ENCODE data around the gene HS6ST1. TPM values are rescaled to one million over a fixed set of nuclear protein-coding genes. Genes with fewer than 3 reads are reported as not detected.
A peak's percentile ranks its signal among the peaks of the same experiment; 100 is the strongest.

HS6ST1 gene
- total RNA-seq, 3 donors from 2014 or later: 15.7 to 38.6 (median 29.8) TPM

GRCh38 chr2:128286905-128287779, 31.5 kb downstream of the HS6ST1 start:
- Histone ChIP-seq H3K4me1 (peaks cover 2 to 5% of the 10 kb centered on the region in 2 donors), H3K27me3 (no peaks in the 10 kb centered on the region), H3K36me3 (no peaks in the 10 kb centered on the region), H3K27ac (peak overlapping the region in 1 of 2 donors; percentile 44), H3K9me3 (no peaks in the 10 kb centered on the region), H3K4me3 (no peak overlapping the region)
- TF ChIP-seq POLR2A (IDR thresholded peaks at IDR 0.05) (no peak), CTCF (IDR thresholded peaks at IDR 0.05) (no peak), POLR2AphosphoS5 (IDR thresholded peaks at IDR 0.05) (no peak)
- no peak for DNase-seq (ENCODE audit: low spot score in 2 of 2)
- intact Hi-C loops (cut with DNase I; ENCODE audit: low total_unique reads): no loop called here

GRCh38 chr2:128286011-128286721, 32.5 kb downstream of the HS6ST1 start:
- intact Hi-C loops (cut with DNase I; ENCODE audit: low total_unique reads): no loop called here
- TF ChIP-seq POLR2AphosphoS5 (IDR thresholded peaks at IDR 0.05): no peak
- no peak for TF ChIP-seq POLR2A (IDR thresholded peaks at IDR 0.05)
- no peak for TF ChIP-seq CTCF (IDR thresholded peaks at IDR 0.05)
- no peaks in the 10 kb centered on the region for H3K36me3 ChIP-seq
- no peak overlapping the region for H3K27ac ChIP-seq
- peaks cover 6 to 8% of the 10 kb centered on the region in 2 donors for H3K4me1 ChIP-seq
- H3K9me3 ChIP-seq: no peaks in the 10 kb centered on the region
- DNase-seq (ENCODE audit: low spot score in 2 of 2): no peak
- H3K27me3 ChIP-seq: no peaks in the 10 kb centered on the region
- no peak overlapping the region for H3K4me3 ChIP-seq

- intact Hi-C loops (cut with DNase I; ENCODE audit: low total_unique reads): no loop called here
- H3K4me1 ChIP-seq: peaks cover 11% of the 10 kb centered on the region in 2 donors
- no peaks in the 10 kb centered on the region for H3K27me3 ChIP-seq
- H3K4me3 ChIP-seq: no peak overlapping the region
- TF ChIP-seq POLR2AphosphoS5 (IDR thresholded peaks at IDR 0.05) (no peak), POLR2A (IDR thresholded peaks at IDR 0.05) (no peak), CTCF (IDR thresholded peaks at IDR 0.05) (no peak)
- no peak for DNase-seq (ENCODE audit: low spot score in 2 of 2)
- peak overlapping the region in 1 of 2 donors; percentile 38 for H3K27ac ChIP-seq
- H3K36me3 ChIP-seq: no peaks in the 10 kb centered on the region
- H3K9me3 ChIP-seq: no peaks in the 10 kb centered on the region
These were observed 33.2 kb downstream of the HS6ST1 start for GRCh38 chr2:128285329-128285931.

GRCh38 chr2:128284841-128285240, 33.8 kb downstream of the HS6ST1 start:
- no peak overlapping the region for H3K27ac ChIP-seq
- intact Hi-C loops (cut with DNase I; ENCODE audit: low total_unique reads): no loop called here
- H3K4me1 ChIP-seq: peaks cover 11 to 13% of the 10 kb centered on the region in 2 donors
- H3K9me3 ChIP-seq: no peaks in the 10 kb centered on the region
- no peaks in the 10 kb centered on the region for H3K27me3 ChIP-seq
- TF ChIP-seq POLR2A (IDR thresholded peaks at IDR 0.05) (no peak), CTCF (IDR thresholded peaks at IDR 0.05) (no peak), POLR2AphosphoS5 (IDR thresholded peaks at IDR 0.05) (no peak)
- H3K4me3 ChIP-seq: no peak overlapping the region
- no peaks in the 10 kb centered on the region for H3K36me3 ChIP-seq
- no peak for DNase-seq (ENCODE audit: low spot score in 2 of 2)
